GM10266 (cell line): ENCODE measurements around the gene PAAF1.

Source experiments
- DNase-seq: peaks from one replicate; pipeline ENCODE4 v3.0.0; 2012; ENCODE audit errors: extremely low spot score
- TF ChIP-seq, protein P1 (sequence below): IDR thresholded peaks from 2 replicates; pipeline ENCODE4 v1.5.1; 2012; ENCODE audit warnings: mild to moderate bottlenecking, low read depth; ENCODE audit not compliant: control insufficient read depth, insufficient read depth; ENCODE audit errors: missing control alignments

Gene PAAF1

DNA sequence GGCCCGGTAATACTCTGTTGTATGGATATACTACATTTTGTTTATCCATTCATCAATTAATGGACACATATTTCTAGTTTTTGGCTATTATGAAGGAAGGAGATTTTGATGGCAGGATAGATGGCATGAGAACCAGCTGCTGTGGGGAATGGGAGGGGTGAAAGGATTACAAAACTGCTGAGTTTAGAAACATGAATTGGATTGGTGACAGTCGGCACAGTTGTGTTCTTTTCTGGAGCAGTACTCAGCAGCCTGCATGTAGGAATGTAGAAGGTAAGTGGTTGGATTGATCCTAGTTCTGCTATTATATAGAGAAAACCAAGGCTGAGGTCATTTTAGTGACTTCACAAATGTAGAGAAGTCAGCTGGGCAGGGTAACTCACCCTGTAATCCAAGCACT lies 7.1 kb downstream of the PAAF1 start:
- TF ChIP-seq, protein P1, sequence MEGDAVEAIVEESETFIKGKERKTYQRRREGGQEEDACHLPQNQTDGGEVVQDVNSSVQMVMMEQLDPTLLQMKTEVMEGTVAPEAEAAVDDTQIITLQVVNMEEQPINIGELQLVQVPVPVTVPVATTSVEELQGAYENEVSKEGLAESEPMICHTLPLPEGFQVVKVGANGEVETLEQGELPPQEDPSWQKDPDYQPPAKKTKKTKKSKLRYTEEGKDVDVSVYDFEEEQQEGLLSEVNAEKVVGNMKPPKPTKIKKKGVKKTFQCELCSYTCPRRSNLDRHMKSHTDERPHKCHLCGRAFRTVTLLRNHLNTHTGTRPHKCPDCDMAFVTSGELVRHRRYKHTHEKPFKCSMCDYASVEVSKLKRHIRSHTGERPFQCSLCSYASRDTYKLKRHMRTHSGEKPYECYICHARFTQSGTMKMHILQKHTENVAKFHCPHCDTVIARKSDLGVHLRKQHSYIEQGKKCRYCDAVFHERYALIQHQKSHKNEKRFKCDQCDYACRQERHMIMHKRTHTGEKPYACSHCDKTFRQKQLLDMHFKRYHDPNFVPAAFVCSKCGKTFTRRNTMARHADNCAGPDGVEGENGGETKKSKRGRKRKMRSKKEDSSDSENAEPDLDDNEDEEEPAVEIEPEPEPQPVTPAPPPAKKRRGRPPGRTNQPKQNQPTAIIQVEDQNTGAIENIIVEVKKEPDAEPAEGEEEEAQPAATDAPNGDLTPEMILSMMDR = no peak
- no peak for DNase-seq

DNA sequence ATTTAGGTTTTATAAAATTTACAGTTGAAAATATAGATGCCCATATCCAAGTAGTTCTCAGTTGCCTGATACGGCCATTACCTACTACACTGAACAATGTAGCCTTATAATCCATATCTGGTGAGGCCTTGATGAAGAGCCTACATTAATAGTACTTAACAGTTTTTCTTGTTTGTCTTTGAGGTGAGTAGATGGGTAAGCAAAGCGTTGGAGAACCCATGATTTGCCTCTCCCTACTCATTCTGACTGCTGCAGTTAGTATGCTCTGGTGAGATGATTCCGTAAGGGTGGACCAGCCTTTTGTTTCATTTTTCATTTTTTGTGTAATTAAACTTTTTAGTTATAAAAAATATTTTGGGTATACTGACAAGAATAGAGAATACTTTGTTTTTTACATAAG lies 11.4 kb downstream of the PAAF1 start:
- no peak for DNase-seq
- TF ChIP-seq, protein P1 = no peak

DNA sequence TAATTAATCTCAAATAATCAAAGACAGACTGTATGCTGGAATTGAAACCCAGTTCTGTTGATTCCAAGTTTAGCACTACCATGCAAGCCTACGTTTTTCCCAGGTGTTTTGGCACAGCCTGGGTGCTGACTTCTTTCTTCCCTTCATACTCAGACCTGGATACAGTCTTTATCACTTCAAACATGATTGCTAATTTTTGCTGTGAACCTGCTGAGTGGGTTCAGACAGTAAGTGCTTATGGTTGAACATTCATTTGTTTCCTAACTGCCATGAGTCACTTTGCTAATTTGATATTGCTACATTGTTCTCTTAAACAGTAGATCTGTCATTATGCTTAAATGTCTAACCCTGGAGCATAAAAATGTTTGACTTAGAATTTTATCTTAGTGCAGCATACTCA lies 12.2 kb downstream of the PAAF1 start:
- no peak for DNase-seq

DNA sequence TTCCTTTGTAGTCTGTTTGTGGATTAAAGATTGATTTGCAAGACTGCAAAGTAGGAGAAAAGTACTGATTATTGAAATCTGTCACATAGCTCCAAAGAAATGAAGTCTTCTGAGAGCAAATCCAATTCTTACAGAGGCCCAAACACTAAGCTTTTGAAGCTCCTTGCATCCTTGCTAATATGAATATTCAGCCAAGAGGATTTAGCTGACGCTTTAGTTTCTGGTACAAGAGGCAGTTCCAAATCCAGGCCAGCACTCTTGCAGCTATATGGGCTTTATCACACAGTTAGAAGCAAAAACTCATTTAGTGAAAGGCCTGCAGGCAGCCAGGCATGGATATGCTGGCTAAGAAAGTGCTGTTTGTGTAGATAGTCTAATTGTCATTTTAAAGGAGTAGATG lies 12.7 kb downstream of the PAAF1 start:
- TF ChIP-seq, protein P1 = no peak
- DNase-seq = no peak

More for the DNA sequence above, 12.2 kb downstream of the PAAF1 start:
- TF ChIP-seq, protein P1 = no peak

DNA sequence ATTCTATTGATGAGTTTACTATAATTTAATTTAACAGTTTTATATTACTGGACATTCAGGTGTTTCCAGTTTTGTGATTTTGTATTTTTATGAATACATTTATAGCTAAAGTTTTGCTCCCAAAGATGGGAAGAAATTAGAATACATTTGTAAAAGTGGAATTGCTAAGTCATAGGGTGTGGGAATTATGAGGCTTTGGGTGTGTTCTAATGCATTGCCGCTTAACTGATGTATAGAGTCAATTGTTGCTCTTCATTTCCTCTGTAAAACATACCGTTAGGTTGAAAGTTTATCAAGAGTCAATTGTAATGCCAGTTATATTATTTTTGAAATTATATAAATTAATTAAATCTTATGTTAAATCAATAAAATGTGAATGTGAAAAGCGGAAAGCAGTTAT lies 16.2 kb downstream of the PAAF1 start:
- no peak for DNase-seq
- TF ChIP-seq, protein P1 = no peak

DNA sequence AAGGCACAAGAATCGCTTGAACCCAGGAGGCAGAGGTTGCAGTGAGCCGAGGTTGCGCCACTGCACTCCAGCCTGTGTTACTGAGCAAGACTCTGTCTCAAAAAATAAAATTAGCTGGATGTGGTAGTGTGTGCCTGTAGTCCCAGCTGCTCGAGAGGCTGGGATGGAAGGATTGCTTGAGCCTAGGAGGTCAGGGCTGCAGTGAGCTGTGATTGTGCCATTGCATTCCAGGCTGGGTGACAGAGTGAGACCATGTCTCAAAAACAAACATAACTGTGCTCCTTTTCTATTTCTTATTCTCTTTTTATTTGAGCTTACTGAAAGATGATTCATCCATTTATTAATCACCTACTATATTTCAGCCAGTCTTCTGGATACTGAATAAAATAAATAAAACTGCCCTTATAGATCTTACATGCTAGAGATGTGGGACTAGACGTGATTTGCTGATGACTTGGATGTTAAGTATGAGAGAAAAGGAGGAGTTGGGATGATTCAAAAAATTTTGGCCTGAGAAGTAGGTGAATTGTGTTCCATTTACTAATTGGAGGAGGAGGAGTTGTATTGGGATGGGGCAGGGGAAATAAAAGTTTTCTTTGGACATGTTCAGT lies 18.0 kb downstream of the PAAF1 start:
- TF ChIP-seq, protein P1 = no peak
- DNase-seq = no peak

DNA sequence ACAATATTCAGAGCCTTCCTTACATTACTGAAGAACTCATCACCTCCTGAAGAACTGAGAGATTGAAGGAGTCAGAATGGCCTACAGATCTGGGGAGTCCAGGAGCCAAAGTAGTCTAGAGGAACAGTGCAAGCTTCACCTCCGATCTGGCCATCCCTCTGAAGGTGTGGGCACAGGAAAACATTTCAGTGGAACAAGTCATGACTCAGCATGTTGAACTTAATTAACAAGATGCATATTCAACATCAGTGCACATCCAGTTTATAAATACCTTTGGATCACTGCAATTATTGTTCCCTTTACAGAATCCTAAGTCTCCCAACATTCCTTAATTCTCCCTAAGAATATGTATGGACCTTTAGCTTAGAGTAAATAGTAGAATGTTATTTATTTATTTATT lies 25.5 kb downstream of the PAAF1 start:
- DNase-seq = no peak
- TF ChIP-seq, protein P1 = no peak
